Raji (cell line): ENCODE data around the gene ARHGAP28.

ENCODE experiments used
- POLR2A ChIP-seq: IDR thresholded peaks from 2 replicates; pipeline ENCODE4 v1.6.1; 2011; ENCODE audit warnings: low read depth, low read length, control low read depth; ENCODE audit not compliant: insufficient read depth

The ARHGAP28 gene

DNA sequence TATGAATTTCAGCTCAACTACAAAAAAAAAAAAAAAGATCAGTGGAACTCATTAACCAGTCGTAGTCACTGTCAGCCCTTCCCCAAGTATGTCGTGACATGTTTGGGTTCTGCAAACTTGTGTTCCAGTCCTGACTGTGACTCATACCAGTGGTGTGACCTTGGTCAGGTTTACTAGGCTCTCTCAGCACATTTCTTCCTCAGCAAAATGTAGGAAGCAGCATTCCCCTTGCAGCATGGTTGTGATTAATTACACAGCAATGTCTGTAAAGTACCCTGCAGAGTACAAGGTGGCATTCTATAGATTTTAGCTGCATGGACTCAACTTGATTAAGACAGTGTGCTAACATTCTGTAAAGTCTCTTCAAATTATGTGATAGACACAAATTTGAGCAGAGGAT, 231.1 kb downstream of the ARHGAP28 start:
- TF ChIP-seq POLR2A = no peak

DNA sequence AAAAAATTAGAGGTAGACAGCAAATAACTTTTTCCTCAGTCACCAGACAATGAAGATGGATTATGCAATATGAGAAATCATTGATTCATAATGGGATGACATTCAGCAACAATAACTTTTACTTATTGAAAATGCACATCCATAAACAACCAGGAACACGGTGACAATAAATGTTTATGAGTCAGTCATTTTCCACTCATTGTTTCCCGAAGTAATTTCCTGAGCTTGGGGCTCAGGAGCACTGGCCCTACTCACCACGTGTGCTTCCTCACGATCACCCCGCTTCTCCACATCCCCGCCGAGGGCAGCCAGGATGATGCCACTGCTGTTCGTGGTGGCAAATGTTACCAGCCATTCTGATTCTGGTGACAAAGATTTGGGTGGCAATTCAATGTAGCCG, 231.8 kb downstream of the ARHGAP28 start:
- no peak for TF ChIP-seq POLR2A

DNA sequence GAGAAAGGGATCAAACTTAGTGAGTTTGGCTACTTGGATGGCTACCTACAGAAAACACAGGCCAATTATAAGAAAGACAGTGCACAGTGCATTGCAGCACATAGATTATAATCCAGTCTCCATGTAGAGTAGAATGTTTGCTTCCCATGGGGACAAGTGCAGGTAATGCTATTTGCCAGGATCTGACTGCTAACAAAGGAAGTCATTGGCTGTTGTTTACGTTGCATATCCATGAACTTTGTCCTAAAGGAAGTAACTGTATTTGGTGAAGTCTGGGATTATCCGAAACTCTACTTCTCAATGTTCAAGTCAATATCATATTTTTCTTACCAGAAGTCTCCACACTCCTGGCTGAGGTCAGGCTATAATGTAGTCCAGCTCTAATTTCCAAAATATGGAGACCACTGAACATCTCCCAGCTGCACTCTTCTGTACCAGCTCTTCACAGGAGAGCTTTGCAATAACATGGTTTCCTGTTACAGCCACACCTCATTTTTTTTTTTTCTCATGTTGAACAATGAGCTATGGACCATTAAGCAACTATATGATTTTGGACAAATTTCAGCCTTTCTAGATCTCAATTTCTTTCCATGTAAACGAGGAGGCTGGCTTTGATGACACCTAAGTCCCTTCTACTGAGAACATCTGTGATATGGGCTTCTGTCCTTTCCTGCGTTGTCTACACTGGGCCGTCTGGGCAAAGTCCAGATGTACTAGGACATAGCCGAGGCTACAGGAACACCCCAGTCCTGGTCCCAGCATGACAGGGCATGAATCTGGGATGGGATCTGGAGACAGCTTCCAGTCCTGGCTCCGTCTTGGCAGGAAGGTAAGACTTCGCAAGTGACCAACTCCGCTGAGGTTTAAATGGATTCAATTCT, 233.3 kb downstream of the ARHGAP28 start:
- no peak for TF ChIP-seq POLR2A

DNA sequence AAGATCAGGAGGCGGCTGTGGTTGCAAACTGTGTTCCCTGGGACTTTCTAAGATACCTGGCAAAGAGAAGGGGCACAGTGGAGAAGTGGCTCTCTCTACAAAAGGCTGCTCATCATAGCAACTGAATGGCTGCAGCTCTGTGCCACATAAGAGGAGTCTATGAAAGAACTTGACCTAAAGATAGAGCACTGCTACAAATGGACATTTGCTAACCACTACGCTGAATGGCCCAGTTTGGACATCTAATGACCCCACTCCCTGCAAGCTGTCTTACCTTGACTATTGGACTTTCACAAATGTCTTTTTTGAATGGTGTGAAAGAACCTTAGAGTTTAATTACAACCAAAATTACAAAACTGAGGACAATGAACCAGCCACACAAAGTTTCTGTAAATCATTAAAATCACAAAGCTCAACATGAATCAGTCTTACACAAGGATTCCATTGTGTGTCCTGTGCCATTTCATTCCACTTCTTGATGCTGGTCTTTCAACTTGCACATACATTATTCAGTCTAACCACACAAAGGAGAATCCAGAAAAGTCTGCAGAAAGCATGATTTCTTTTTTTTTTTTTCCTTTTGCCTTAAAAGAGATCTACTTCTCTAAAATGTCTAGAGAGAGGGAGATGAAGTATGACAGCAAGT, 234.1 kb downstream of the ARHGAP28 start:
- no peak for TF ChIP-seq POLR2A
